ENCODE data around the gene EPC2. TPM values are rescaled to one million over a fixed set of nuclear protein-coding genes. Genes with fewer than 3 reads are reported as not detected.

EPC2 gene
- total RNA-seq, 1 experiment from 2014 or later: 20.3 TPM

DNA sequence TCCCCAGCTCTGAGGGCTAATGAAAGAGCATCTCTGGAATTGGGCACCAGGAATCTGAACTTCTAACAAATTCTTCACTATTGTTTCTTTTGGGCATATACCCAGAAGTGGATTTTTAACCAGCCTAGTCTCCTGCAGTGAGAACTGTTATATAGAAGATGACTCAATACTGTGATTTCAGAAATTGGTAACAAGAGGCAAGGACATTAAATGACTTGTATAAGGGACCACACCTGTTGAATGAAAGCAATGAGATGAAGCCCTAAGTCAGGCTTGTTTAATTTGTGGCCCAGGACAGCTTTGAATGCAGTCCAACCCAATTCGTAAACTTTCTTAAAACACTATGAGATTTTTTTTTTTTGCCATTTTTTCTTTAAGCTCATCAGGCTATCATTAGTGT lies 57.9 kb downstream of the EPC2 start:
- Mint-ChIP-seq H3K27me3 (ENCODE audit: low read depth) (no peaks in the 10 kb centered on the region; the same call in 1 of the 2 replicates), H3K4me1 (no peaks in the 10 kb centered on the region), H3K27ac (no peak overlapping the region), H3K9me3 (peaks cover 55% of the 10 kb centered on the region), H3K4me3 (no peak overlapping the region), H3K36me3 (peaks cover 70% of the 10 kb centered on the region)
- DNase-seq (ENCODE audit: low spot score) (no peak), ATAC-seq (no peak)
- POLR2A ChIA-PET: interaction anchor here (0.6 kb wide), 1 partner anchor 90 kb away, joined by 3 read pairs; no protein-coding TSS in a partner anchor
- CTCF ChIA-PET: no interaction called here
- TF ChIP-seq ZNF317 (CRISPR knock-in tag; IDR thresholded peaks at IDR 0.05; ENCODE audit: borderline replicate concordance, low read depth) (no peak), ZNF138 (CRISPR knock-in tag; conservative IDR thresholded peaks at IDR 0.05) (no peak), SP1 (CRISPR knock-in tag; conservative IDR thresholded peaks at IDR 0.05) (no peak), PRRX2 (CRISPR knock-in tag; IDR thresholded peaks at IDR 0.05) (no peak), RELA (CRISPR knock-in tag; IDR thresholded peaks at IDR 0.05; ENCODE audit: borderline replicate concordance) (no peak), MYBL2 (CRISPR knock-in tag; IDR thresholded peaks at IDR 0.05) (no peak), ZNF423 (CRISPR knock-in tag; IDR thresholded peaks at IDR 0.05) (no peak), FOXP1 (CRISPR knock-in tag; IDR thresholded peaks at IDR 0.05; ENCODE audit: borderline replicate concordance) (no peak), ESRRA (CRISPR knock-in tag; IDR thresholded peaks at IDR 0.05; ENCODE audit: borderline replicate concordance) (no peak), GTF2I (CRISPR knock-in tag; conservative IDR thresholded peaks at IDR 0.05) (no peak), NFE2L1 (CRISPR knock-in tag; IDR thresholded peaks at IDR 0.05) (no peak)
- TF ChIP-seq, protein P1, sequence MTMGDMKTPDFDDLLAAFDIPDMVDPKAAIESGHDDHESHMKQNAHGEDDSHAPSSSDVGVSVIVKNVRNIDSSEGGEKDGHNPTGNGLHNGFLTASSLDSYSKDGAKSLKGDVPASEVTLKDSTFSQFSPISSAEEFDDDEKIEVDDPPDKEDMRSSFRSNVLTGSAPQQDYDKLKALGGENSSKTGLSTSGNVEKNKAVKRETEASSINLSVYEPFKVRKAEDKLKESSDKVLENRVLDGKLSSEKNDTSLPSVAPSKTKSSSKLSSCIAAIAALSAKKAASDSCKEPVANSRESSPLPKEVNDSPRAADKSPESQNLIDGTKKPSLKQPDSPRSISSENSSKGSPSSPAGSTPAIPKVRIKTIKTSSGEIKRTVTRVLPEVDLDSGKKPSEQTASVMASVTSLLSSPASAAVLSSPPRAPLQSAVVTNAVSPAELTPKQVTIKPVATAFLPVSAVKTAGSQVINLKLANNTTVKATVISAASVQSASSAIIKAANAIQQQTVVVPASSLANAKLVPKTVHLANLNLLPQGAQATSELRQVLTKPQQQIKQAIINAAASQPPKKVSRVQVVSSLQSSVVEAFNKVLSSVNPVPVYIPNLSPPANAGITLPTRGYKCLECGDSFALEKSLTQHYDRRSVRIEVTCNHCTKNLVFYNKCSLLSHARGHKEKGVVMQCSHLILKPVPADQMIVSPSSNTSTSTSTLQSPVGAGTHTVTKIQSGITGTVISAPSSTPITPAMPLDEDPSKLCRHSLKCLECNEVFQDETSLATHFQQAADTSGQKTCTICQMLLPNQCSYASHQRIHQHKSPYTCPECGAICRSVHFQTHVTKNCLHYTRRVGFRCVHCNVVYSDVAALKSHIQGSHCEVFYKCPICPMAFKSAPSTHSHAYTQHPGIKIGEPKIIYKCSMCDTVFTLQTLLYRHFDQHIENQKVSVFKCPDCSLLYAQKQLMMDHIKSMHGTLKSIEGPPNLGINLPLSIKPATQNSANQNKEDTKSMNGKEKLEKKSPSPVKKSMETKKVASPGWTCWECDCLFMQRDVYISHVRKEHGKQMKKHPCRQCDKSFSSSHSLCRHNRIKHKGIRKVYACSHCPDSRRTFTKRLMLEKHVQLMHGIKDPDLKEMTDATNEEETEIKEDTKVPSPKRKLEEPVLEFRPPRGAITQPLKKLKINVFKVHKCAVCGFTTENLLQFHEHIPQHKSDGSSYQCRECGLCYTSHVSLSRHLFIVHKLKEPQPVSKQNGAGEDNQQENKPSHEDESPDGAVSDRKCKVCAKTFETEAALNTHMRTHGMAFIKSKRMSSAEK (CRISPR knock-in tag; IDR thresholded peaks at IDR 0.05; ENCODE audit: borderline replicate concordance): no peak
- TF ChIP-seq, protein P2, sequence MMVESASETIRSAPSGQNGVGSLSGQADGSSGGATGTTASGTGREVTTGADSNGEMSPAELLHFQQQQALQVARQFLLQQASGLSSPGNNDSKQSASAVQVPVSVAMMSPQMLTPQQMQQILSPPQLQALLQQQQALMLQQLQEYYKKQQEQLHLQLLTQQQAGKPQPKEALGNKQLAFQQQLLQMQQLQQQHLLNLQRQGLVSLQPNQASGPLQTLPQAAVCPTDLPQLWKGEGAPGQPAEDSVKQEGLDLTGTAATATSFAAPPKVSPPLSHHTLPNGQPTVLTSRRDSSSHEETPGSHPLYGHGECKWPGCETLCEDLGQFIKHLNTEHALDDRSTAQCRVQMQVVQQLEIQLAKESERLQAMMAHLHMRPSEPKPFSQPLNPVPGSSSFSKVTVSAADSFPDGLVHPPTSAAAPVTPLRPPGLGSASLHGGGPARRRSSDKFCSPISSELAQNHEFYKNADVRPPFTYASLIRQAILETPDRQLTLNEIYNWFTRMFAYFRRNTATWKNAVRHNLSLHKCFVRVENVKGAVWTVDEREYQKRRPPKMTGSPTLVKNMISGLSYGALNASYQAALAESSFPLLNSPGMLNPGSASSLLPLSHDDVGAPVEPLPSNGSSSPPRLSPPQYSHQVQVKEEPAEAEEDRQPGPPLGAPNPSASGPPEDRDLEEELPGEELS (CRISPR knock-in tag; IDR thresholded peaks at IDR 0.05): no peak
- TF ChIP-seq, protein P3, sequence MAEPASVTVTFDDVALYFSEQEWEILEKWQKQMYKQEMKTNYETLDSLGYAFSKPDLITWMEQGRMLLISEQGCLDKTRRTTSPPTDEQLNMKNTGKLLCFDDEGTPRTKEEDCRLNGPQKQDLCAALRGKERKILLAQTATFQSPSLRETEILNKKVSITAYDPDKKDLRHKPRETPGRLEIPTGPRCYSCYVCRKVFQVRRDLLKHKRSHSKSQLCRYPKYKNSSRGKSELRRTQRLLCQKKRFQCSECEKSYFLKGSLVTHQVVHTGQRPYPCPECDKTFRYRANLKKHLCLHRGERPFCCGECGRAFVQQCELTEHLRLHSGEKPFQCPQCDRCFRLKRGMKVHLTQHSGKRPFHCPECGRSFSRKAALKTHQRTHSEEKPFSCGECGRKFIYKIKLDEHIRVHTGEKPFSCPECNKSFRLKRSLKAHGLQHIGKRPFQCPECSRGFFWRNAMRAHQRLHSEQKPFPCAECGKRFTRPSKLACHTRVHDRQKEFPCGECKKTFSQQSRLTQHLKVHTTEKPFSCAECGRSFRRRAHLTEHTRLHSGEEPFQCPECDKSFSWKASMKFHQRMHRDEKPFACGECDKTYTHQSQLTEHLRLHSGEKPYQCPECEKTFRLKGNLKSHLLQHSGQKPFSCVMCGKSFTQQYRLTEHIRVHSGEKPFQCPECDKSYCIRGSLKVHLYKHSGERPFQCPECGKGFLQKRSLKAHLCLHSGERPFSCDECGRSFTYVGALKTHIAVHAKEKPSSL (CRISPR knock-in tag; conservative IDR thresholded peaks at IDR 0.05): no peak
- TF ChIP-seq, protein P4, sequence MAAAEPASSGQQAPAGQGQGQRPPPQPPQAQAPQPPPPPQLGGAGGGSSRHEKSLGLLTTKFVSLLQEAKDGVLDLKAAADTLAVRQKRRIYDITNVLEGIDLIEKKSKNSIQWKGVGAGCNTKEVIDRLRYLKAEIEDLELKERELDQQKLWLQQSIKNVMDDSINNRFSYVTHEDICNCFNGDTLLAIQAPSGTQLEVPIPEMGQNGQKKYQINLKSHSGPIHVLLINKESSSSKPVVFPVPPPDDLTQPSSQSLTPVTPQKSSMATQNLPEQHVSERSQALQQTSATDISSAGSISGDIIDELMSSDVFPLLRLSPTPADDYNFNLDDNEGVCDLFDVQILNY (CRISPR knock-in tag; IDR thresholded peaks at IDR 0.05): no peak
- TF ChIP-seq, protein P5, sequence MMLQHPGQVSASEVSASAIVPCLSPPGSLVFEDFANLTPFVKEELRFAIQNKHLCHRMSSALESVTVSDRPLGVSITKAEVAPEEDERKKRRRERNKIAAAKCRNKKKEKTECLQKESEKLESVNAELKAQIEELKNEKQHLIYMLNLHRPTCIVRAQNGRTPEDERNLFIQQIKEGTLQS (CRISPR knock-in tag; conservative IDR thresholded peaks at IDR 0.05): no peak
- TF ChIP-seq, protein P6, sequence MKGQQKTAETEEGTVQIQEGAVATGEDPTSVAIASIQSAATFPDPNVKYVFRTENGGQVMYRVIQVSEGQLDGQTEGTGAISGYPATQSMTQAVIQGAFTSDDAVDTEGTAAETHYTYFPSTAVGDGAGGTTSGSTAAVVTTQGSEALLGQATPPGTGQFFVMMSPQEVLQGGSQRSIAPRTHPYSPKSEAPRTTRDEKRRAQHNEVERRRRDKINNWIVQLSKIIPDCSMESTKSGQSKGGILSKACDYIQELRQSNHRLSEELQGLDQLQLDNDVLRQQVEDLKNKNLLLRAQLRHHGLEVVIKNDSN (CRISPR knock-in tag; IDR thresholded peaks at IDR 0.05): no peak
- TF ChIP-seq, protein P7, sequence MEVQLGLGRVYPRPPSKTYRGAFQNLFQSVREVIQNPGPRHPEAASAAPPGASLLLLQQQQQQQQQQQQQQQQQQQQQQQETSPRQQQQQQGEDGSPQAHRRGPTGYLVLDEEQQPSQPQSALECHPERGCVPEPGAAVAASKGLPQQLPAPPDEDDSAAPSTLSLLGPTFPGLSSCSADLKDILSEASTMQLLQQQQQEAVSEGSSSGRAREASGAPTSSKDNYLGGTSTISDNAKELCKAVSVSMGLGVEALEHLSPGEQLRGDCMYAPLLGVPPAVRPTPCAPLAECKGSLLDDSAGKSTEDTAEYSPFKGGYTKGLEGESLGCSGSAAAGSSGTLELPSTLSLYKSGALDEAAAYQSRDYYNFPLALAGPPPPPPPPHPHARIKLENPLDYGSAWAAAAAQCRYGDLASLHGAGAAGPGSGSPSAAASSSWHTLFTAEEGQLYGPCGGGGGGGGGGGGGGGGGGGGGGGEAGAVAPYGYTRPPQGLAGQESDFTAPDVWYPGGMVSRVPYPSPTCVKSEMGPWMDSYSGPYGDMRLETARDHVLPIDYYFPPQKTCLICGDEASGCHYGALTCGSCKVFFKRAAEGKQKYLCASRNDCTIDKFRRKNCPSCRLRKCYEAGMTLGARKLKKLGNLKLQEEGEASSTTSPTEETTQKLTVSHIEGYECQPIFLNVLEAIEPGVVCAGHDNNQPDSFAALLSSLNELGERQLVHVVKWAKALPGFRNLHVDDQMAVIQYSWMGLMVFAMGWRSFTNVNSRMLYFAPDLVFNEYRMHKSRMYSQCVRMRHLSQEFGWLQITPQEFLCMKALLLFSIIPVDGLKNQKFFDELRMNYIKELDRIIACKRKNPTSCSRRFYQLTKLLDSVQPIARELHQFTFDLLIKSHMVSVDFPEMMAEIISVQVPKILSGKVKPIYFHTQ (CRISPR knock-in tag; IDR thresholded peaks at IDR 0.05): no peak
- TF ChIP-seq, protein P8, sequence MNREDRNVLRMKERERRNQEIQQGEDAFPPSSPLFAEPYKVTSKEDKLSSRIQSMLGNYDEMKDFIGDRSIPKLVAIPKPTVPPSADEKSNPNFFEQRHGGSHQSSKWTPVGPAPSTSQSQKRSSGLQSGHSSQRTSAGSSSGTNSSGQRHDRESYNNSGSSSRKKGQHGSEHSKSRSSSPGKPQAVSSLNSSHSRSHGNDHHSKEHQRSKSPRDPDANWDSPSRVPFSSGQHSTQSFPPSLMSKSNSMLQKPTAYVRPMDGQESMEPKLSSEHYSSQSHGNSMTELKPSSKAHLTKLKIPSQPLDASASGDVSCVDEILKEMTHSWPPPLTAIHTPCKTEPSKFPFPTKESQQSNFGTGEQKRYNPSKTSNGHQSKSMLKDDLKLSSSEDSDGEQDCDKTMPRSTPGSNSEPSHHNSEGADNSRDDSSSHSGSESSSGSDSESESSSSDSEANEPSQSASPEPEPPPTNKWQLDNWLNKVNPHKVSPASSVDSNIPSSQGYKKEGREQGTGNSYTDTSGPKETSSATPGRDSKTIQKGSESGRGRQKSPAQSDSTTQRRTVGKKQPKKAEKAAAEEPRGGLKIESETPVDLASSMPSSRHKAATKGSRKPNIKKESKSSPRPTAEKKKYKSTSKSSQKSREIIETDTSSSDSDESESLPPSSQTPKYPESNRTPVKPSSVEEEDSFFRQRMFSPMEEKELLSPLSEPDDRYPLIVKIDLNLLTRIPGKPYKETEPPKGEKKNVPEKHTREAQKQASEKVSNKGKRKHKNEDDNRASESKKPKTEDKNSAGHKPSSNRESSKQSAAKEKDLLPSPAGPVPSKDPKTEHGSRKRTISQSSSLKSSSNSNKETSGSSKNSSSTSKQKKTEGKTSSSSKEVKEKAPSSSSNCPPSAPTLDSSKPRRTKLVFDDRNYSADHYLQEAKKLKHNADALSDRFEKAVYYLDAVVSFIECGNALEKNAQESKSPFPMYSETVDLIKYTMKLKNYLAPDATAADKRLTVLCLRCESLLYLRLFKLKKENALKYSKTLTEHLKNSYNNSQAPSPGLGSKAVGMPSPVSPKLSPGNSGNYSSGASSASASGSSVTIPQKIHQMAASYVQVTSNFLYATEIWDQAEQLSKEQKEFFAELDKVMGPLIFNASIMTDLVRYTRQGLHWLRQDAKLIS (CRISPR knock-in tag; IDR thresholded peaks at IDR 0.05; ENCODE audit: borderline replicate concordance): no peak

Data from WTC11 (cell line).